Fibroblast of the conjunctiva (primary cell): Measurements from ENCODE around the gene KCNJ1.

Experiments used
- DNase-seq: peaks from one replicate; pipeline ENCODE4 v3.0.0-alpha.2; 2010; ENCODE audit warnings: low read depth

The KCNJ1 gene

DNA sequence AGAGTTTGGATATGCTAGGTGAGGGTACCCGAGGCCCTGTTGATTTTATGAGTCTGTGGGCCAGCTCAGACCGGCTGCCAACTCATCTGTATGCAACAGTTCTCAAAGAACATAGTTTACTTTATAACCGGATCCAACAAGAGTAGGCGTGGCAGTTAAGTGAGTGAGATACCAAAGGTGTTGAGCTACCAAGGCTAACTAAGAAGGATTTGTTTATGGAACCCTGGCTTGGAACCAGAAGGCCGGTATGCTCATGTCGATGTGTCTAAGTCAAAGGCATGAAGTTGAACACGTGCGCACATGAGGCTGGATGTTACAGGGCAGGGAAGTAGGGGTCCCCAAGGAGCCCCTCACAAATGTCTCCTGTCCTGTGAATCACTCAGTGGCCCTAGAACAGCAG, at the start of gene KCNJ1:
Gene KCNJ1, minus strand, starts transcription at position 20 of the 400 bp plus-strand sequence. CDS start 27,053 bp downstream, outside the sequence.
- no peak for DNase-seq

- no peak for DNase-seq
Observed at GRCh38 chr11:128916681-128917080, 49.6 kb upstream of the KCNJ1 start.

GRCh38 chr11:128916037-128916572, 49.0 kb upstream of the KCNJ1 start:
- DNase-seq: no peak

GRCh38 chr11:128915149-128915521, 48.0 kb upstream of the KCNJ1 start:
- DNase-seq: no peak

- DNase-seq: no peak
Observed at GRCh38 chr11:128914216-128915148, 47.4 kb upstream of the KCNJ1 start.

DNA sequence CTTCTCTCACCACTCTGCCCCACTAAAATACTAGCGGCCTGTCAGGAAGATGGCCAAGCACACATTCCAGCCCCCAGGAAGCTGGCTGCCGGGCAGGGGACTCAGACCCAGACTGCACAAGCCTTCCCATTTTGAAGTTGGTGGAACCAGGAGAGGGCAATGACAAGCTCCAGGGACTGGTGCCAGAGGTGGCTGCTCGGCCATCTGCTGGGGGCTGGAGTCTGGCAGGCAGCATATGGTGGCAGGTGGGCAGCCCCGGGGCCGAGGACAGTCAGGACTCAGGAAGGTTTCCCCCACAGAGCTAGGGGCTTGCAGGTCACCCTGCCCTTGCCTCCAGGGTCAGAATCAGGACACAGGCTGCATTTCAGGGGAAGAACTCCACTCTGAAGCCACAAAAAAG, 46.7 kb upstream of the KCNJ1 start:
- no peak for DNase-seq

DNA sequence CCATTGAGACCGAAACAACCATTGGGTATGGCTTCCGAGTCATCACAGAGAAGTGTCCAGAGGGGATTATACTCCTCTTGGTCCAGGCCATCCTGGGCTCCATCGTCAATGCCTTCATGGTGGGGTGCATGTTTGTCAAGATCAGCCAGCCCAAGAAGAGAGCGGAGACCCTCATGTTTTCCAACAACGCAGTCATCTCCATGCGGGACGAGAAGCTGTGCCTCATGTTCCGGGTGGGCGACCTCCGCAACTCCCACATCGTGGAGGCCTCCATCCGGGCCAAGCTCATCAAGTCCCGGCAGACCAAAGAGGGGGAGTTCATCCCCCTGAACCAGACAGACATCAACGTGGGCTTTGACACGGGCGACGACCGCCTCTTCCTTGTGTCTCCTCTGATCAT, 44.6 kb upstream of the KCNJ1 start:
- DNase-seq: no peak

DNA sequence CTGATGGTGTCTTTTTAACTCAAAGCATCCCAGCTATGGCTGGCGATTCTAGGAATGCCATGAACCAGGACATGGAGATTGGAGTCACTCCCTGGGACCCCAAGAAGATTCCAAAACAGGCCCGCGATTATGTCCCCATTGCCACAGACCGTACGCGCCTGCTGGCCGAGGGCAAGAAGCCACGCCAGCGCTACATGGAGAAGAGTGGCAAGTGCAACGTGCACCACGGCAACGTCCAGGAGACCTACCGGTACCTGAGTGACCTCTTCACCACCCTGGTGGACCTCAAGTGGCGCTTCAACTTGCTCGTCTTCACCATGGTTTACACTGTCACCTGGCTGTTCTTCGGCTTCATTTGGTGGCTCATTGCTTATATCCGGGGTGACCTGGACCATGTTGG, 44.1 kb upstream of the KCNJ1 start:
- no peak for DNase-seq

GRCh38 chr11:128910576-128910975, 43.5 kb upstream of the KCNJ1 start:
- no peak for DNase-seq

DNA sequence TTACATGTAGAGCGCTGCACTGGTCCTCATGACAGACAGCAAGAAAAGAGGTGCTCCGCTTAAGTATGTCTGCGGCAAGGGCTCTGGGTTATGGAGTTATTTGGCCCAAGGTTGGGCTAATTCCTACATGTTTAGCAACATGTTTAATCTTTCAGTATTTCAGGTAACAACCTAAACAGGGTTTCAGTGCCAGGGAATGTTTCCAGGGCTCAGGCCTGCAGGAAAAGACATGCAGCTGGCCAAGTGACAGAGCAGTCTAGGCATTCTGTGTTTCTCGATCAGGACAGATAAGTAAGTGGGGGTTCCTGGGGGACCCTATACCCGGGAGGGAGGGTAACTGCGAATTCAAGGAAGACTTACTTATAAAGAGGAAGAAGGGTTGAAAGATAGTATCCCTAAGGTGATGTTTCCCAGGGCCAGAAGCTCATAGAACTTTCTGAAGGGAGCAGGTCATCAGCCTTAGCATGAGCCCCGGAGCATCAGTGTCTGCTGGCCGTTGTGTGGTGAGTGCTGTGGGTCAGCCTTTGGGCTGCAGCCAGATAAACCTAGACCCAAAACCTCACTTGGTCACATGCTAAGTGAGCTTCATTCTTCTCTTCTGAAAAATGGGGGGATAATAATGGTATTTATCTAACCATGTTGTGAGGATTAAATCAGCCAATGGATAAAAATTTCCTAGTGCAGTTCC, 42.5 kb upstream of the KCNJ1 start:
- DNase-seq: no peak

DNA sequence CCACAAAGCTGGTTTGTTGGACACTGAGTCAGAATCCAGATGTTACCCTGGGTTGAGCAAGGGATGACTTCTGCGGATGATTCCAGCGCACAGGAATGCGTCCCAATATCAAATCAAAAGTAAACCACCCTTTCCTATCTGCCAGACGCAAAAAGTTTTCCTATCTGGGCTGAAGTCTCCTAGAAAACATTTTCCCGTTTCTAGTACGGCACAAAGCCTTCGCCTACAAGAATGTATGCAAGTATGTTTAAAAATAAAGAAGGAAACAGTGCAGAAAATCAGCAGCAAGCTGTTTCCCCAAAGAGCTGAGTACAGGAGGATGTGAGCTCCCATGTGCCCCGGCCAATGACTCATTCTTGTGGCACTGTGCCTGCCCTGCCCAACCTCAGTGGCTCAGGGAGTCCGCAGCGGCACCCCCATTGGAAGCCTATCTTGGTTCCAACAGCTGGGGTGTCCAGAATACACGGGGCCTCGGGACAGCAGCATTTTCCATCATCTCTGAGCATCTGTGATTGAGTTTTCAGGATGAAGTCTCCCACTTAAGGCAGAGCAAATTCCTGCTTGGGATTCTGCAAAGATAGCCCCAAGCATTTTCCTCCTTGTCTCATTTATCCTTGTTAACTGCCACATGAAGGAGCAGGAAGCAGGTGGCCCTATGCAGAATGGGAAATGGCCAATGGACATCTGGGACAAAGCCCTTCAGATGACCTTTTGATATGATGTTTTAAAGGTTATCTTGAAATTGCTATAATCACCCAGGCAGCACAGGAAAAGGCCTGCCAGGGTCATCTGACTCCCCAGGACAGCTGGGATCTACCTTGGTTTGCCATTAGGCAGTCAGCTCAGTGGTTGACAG, 41.5 kb upstream of the KCNJ1 start:
- no peak for DNase-seq

DNA sequence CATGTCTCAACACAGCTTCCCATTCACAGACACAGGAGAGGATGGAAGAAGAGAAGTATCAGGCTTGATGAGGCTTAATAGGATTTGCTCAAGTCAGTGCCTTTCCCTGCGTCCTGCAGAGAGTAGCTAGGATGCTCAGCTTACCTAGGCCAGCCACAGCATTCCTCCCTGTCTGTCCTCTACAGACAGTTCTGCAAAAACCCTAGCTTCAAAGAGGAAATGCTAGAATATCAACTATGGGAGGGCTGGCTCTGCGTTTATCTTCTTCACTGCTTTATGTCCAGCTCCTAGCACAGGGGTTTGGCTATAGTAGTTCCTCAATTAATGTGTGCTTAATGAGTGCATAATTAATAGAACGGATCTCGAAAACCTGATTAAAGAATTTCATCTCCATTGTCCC, 40.5 kb upstream of the KCNJ1 start:
- no peak for DNase-seq

DNA sequence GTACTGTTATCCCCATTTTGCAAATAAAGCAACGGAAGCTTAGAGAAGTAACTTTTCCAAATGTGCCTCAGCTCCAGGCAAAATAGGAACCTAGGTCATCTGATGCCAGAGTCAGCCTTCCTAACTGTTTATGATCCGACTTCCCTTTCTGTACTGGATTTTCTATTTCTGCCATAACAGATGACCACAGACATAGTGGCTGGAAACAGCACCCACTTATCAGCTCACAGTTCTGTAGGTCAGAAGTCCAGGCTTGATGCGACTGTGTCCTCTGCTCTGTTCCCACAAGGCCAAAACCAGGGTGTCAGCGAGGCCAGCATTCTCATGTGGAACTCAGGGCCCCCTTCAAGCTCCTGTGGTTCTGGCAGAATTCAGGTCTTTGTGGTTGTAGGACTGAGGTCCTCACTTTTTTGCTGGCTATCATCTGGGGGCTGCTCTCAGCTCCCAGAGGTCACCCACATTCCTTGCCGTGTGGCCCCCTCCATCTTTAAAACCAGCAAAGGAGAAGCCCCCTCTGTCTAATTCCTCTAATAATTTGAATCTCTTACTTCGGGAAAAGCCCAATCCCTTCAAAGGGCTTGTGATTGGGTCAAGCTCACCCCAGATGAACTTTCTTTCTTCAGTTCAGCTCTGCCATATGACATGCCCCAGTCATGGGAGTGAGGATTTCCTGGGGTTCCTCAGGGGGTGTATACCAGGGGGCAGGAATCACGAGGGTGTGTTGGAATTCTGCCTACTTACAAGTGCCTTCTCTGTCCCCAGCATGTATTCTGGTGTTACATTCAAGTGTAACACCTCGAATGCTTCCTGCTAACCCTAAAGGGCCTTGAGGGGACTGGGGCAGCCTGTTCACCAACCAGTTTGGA, 39.3 kb upstream of the KCNJ1 start:
- no peak for DNase-seq

DNA sequence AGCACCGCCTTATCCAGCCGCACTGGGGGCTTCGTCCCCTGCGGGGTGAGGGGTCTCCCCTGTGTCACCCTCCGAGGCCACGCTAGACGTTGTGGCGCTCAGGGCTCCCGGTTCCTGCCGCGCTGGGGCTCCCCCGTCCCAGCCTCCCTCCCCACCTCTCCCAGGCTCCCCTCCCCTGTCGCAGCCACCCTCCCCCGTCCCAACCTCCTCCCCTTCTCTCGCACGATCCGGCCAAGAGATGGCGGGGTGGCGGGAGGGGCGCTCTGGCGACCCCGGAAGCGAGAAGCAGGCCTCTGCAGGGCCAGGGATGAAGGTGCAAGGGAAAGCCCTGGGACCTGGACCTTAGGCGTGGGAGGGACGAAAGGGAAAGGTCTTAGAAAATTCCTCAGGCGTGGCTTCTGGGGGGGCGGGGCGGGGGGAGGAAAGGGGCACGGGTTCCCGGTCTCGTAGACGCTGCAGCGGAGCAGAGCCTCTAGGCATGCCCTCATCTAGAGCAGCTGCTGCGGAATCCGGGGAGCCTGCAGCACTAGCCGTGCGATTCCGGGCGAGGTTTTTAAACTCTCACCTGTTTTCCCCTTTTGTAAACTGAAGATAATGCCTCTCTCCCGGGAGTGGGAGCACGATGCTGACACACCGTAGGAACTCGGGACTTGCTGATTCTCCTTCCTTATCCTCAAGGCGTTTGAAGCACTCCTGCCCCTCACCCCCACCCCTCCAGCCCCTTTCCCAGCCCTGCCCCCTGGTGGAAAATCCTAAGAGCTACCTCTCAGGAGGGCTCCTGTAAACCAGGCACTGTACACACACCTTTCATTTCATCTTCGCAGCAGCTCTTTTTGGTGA, 38.5 kb upstream of the KCNJ1 start:
- no peak for DNase-seq

GRCh38 chr11:128904656-128905344, 37.7 kb upstream of the KCNJ1 start:
- DNase-seq: no peak

- no peak for DNase-seq
Observed at GRCh38 chr11:128904303-128904655, 37.2 kb upstream of the KCNJ1 start.

- DNase-seq: no peak
Observed at GRCh38 chr11:128903248-128904061, 36.4 kb upstream of the KCNJ1 start.

- no peak for DNase-seq
Observed at GRCh38 chr11:128902515-128903066, 35.5 kb upstream of the KCNJ1 start.
